Esophagus mucosa (tissue), 1 donor: Measurements from ENCODE around the gene CARM1. TPM values are rescaled to one million over a fixed set of nuclear protein-coding genes. Genes with fewer than 3 reads are reported as not detected.
"Not testable (repeated sequence)": the region's sequence is repeated elsewhere in the genome, so short reads cannot be mapped to it uniquely, and the experiment has no call there.

Experiments used
- ATAC-seq: fragments of 200-7000 bp; cut with Tn5 transposase; one replicate; pipeline ENCODE4 v1.9.1; 2020
- total RNA-seq: library from RNA; stranded (reverse); gene quantifications from one replicate; pipeline ENCODE4 v1.2.4, GENCODE V29; 2023
- donor health status: DM: yes; HTN: yes; CAD: no.

The CARM1 gene
- total RNA-seq, 1 donor from 2014 or later: 40.3 TPM

GRCh38 chr19:10848230-10848856 is 23.0 kb upstream of the CARM1 start, which contains the start of gene C19orf38:
C19orf38 (plus strand) TSS chr19:10848415; CDS start chr19:10848509, 94 bp downstream.
- ATAC-seq: peak; percentile 10

- no peak for ATAC-seq
These were observed 20.7 kb upstream of the CARM1 start for GRCh38 chr19:10850631-10851030.

- ATAC-seq: no peak
These were observed 19.1 kb upstream of the CARM1 start for GRCh38 chr19:10852098-10852800.

DNA sequence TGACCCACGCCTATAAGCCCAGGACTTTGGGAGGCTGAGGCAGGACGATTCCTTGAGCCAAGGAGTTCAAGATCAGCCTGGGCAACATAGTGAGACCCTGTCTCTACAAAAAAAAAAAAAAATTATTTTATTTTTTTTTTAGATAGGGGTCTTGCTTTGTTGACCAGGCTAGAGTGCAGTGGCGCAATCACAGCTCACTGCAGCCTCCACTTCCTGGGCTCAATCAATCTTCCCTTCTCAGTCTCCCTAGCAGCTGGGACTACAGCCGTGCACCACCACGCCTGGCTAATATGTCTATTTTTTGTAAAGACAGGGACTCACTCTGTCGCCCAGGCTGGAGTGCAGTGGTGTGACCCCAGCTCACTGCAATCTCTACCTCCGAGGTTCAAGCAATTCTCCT is 18.4 kb upstream of the CARM1 start:
- ATAC-seq: no peak

DNA sequence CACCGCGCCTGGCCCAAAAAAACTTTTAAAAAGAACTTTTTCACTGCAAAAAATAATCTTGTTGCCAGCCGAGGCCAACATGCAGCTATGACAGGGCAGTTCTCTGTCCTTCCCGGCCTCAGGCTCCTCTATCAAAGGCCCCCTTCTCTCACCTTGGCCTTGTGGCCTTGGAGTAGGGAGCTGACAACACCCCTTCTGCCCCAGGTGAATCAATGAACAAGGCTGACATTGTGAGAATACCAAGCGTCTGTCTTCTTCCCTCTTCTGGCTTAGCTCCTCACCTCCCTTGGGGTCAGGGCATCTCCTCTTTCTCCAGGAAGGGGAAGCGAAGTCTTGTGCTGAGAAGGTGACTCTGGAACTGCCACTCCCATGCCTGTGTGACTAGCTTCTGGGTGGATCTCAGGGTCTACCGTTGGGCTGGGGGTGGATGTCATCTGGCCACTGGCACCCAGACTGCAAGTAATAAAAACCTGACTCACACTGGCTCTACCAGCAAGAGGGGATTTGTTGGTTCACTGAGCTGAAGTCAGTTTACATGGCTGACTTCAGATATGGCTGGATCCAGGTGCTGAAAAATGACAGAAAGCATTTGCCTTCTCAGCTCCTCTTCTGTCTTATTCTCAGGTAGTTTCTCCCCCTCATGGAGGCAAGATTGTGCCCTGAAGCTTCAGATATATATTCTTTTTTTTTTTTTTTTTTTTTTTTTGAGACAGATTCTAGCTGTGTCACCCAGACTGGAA is 16.8 kb upstream of the CARM1 start:
- ATAC-seq: peak; percentile 80

- ATAC-seq: peak; percentile 26
These were observed 15.4 kb upstream of the CARM1 start for GRCh38 chr19:10855879-10856522.

- ATAC-seq: not testable (repeated sequence)
These were observed 14.5 kb upstream of the CARM1 start for GRCh38 chr19:10856899-10857298.

DNA sequence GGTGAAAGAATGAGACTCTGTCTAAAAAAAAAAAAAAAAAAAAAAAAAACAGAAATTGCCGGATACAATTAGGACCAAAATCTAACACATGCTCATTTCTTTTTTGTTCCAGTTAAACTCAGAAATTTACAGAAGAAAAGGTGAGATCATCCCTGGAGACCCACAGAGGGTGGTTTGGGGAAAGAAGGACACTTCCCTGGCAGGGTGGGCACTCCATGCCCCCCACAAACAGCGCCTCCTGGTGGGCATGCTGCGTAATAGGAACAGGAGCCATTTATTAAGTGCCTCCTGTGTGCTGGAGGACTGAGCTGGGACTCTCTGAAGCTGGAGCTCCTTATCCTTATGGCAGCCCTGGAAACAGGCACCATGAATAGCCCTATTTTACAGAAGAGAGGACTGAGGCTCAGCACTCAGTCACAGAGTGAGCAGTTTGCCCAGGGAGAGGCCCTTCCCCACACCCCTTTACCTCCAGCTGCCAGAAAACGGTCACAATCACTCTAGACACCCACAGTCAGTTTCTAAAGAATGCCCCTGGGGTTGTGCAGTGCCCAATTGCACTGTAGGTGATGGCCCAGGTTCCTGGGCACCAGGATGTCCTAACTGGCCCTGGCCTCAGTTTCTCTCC is 13.0 kb upstream of the CARM1 start:
- ATAC-seq: no peak

GRCh38 chr19:10861103-10861651 is 10.2 kb upstream of the CARM1 start:
- ATAC-seq: peak; percentile 31

DNA sequence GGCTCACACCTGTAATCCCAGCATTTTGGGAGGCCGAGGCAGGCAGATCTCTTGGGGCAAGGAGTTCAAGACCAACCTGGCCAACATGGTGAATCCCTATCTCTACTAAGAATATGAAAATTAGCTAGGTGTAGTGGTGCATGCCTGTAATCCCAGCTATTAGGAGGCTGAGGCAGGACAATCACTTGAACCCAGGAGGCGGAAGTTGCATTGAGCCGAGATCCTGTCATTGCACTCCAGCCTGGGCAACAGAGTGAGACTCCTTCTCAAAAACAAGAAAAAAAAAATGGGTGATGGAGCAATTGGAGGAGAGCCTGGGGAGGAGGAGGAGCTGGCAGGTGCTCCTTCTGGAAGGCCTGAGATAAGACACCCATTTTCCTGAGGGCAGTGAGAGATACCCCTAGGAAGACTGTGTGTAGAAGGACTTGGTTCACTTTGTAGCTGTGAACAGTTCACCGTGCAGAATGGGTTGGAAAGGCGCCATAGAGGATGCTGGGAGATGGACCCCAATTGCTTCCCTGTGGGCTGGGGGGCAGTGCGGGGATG is 8.7 kb upstream of the CARM1 start:
- no peak for ATAC-seq

- ATAC-seq: peak; percentile 42
These were observed 8.1 kb upstream of the CARM1 start for GRCh38 chr19:10863107-10863717.

GRCh38 chr19:10864538-10864899 is 6.8 kb upstream of the CARM1 start:
- ATAC-seq: peak; percentile 72

DNA sequence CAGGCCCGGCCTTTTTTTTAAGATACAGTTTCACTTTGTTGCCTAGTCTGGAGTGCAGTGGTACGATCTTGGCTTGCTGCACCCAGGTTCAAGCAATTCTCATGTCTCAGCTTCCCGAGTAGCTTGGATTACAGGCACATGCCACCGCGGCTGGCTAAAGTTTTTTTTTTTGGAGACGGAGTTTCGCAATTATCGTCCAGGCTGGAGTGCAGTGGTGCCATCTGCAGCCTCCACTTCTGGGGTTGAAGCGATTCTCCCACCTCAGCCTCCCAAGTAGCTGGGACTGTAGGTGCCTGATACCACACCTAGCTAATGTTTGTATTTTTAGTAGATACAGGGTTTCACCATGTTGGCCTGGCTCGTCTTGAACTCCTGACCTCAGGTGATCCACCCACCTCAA is 4.9 kb upstream of the CARM1 start:
- no peak for ATAC-seq

DNA sequence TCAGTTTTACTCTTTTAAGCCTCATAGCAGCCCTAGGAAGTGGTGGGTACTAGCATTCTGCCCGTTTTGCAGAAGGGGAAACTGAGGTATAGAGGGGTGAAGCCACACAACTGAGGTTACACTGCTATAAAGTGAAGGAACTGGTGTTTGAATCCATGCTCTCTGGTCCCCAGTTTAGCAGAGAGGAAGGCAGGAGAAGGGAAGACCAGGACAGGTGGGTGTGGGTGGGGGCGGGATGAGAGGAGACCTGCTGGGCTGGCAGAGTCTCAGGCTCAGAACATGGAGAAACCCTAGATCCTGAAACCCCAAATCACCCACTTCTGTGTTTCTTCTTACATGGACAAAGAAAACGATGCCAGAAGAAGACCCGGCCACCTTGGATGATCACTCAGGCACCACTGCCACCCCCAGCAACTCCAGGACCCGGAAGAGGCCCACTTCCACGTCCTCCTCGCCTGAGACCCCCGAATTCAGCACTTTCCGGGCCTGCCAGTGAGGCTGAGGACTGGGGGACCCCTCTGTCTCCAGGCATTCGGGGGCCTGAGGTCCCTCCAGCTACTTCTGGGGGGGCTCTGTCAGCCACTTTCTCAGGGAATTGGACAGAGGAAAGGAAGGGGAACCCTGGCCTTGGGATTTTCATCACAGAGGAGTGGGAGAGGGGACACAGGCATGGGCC is 2.3 kb upstream of the CARM1 start:
- no peak for ATAC-seq

DNA sequence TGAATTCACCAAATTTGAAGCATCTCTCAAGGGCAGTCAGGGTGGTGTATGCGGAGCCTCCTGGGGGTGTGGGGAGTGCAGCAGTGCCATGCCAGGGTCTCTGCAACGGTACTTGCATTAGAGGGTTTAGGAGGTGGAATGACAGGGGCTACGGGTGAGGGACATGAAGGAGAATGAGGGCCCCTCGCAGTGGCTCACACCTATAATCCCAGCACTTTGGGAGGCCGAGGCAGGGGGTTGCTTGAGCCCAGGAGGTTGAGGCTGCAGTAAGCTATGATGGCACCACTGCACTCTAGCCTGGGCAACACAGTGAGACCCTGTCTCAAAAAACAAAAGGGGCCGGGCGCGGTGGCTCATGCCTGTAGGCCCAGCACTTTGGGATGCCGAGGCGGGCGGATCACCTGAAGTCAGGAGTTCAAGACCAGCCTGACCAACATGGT is 1.5 kb upstream of the CARM1 start:
- ATAC-seq: not testable (repeated sequence)

GRCh38 chr19:10870501-10870954 is 825 bp upstream of the CARM1 start:
- ATAC-seq: no peak

DNA sequence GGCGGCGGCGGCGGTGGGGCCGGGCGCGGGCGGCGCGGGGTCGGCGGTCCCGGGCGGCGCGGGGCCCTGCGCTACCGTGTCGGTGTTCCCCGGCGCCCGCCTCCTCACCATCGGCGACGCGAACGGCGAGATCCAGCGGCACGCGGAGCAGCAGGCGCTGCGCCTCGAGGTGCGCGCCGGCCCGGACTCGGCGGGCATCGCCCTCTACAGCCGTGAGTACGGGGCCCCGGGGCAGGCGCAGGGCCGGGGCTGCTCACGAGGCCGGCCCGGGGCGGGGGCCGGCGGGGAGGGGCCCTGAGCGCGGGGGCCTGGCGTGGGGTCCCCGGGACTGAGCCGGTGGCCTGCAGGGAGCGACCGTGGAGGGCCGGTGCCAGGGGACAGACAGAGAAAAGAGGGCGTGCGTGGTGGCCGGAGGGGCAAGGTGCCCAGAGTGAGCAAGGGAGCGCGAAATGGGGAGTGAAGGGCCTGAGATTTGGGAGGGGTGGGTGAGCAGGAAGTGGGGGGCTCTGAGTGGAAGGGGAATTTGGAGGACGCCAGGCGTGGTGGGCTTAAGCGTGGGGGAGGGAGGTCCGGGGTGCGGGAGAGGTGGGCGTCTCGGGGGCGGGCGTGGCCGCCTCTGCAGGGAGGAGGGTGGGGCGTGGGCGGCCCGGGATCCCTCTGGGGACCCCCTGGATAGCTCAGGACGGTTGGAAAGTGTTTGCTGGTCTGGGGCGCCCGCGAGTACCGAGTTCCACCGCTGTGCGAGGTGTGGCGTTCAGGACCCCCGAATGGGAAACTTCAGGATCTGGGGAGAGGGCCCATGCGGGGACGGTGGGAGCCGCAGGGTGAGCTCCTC is 575 bp downstream of the CARM1 start:
- peak; percentile 1 for ATAC-seq

- ATAC-seq: no peak
These were observed 1.3 kb downstream of the CARM1 start for GRCh38 chr19:10872546-10873107.

- no peak for ATAC-seq
These were observed 2.7 kb downstream of the CARM1 start for GRCh38 chr19:10874024-10874423.
